Measurements from ENCODE around the gene PLA1A.
A peak's percentile ranks its signal among the peaks of the same experiment; 100 is the strongest.
"Not testable (repeated sequence)": the region's sequence is repeated elsewhere in the genome, so short reads cannot be mapped to it uniquely, and the experiment has no call there.

PLA1A gene

GRCh38 chr3:119551598-119551997 is 46.1 kb upstream of the PLA1A start:
- no peaks in the 10 kb centered on the region for H3K9me2 ChIP-seq (ENCODE audit: low read depth, low read length)
- H4K20me1 ChIP-seq (ENCODE audit: insufficient read depth, low read length): no peaks in the 10 kb centered on the region
- no peaks in the 10 kb centered on the region for H3K9me3 ChIP-seq (ENCODE audit: low read length)
- no peak for TF ChIP-seq CTCF (IDR thresholded peaks at IDR 0.05; ENCODE audit: low read length)
- H3K27me3 ChIP-seq (ENCODE audit: insufficient read depth, low read length): no peaks in the 10 kb centered on the region
- H2AFZ ChIP-seq (ENCODE audit: low read length): no peak overlapping the region
- H3K36me3 ChIP-seq (ENCODE audit: insufficient read depth, low read length): no peaks in the 10 kb centered on the region
- no peaks in the 10 kb centered on the region for H3K79me2 ChIP-seq (ENCODE audit: insufficient read depth, low read length)
- H3K4me1 ChIP-seq (ENCODE audit: insufficient read depth, low read length, severe bottlenecking): peaks cover 23% of the 10 kb centered on the region
- H3K27ac ChIP-seq (ENCODE audit: low read depth, low read length, poor library complexity, severe bottlenecking): no peak overlapping the region
- H3K4me2 ChIP-seq (ENCODE audit: low read length): no peak overlapping the region
- H3K9ac ChIP-seq (ENCODE audit: low read length): no peak overlapping the region
- H3F3A ChIP-seq (ENCODE audit: insufficient read depth, low read length): no peaks in the 10 kb centered on the region
- H3K4me3 ChIP-seq (ENCODE audit: low read depth, low read length, poor library complexity, severe bottlenecking): no peak overlapping the region

GRCh38 chr3:119552928-119553327 is 44.8 kb upstream of the PLA1A start:
- H3K9ac ChIP-seq (ENCODE audit: low read length); H3F3A ChIP-seq (ENCODE audit: insufficient read depth, low read length); H3K36me3 ChIP-seq (ENCODE audit: insufficient read depth, low read length); H3K4me2 ChIP-seq (ENCODE audit: low read length); H3K4me3 ChIP-seq (ENCODE audit: low read depth, low read length, poor library complexity, severe bottlenecking); H3K9me2 ChIP-seq (ENCODE audit: low read depth, low read length); H4K20me1 ChIP-seq (ENCODE audit: insufficient read depth, low read length); H3K27ac ChIP-seq (ENCODE audit: low read depth, low read length, poor library complexity, severe bottlenecking); H2AFZ ChIP-seq (ENCODE audit: low read length); H3K27me3 ChIP-seq (ENCODE audit: insufficient read depth, low read length); H3K9me3 ChIP-seq (ENCODE audit: low read length); H3K79me2 ChIP-seq (ENCODE audit: insufficient read depth, low read length): not testable (repeated sequence)
- H3K4me1 ChIP-seq (ENCODE audit: insufficient read depth, low read length, severe bottlenecking): peaks cover 28% of the 10 kb centered on the region

- no peaks in the 10 kb centered on the region for H3K27me3 ChIP-seq (ENCODE audit: insufficient read depth, low read length)
- no peak overlapping the region for H2AFZ ChIP-seq (ENCODE audit: low read length)
- H3K4me3 ChIP-seq (ENCODE audit: low read depth, low read length, poor library complexity, severe bottlenecking): no peak overlapping the region
- no peak overlapping the region for H3K4me2 ChIP-seq (ENCODE audit: low read length)
- no peaks in the 10 kb centered on the region for H3K79me2 ChIP-seq (ENCODE audit: insufficient read depth, low read length)
- H3F3A ChIP-seq (ENCODE audit: insufficient read depth, low read length): no peaks in the 10 kb centered on the region
- H3K9me2 ChIP-seq (ENCODE audit: low read depth, low read length): no peaks in the 10 kb centered on the region
- no peak overlapping the region for H3K27ac ChIP-seq (ENCODE audit: low read depth, low read length, poor library complexity, severe bottlenecking)
- H4K20me1 ChIP-seq (ENCODE audit: insufficient read depth, low read length): no peaks in the 10 kb centered on the region
- H3K9ac ChIP-seq (ENCODE audit: low read length): no peak overlapping the region
- TF ChIP-seq CTCF (IDR thresholded peaks at IDR 0.05; ENCODE audit: low read length) (no peak), EZH2 (IDR thresholded peaks at IDR 0.05; ENCODE audit: borderline replicate concordance, low read length) (no peak)
- H3K9me3 ChIP-seq (ENCODE audit: low read length): no peaks in the 10 kb centered on the region
- 0 out of 2 replicates have a peak, but pooled peaks cover 6% of the 10 kb centered on the region for H3K36me3 ChIP-seq (ENCODE audit: insufficient read depth, low read length)
- H3K4me1 ChIP-seq (ENCODE audit: insufficient read depth, low read length, severe bottlenecking): peaks cover 31% of the 10 kb centered on the region
These were observed 43.8 kb upstream of the PLA1A start for GRCh38 chr3:119553823-119554415.

- no peaks in the 10 kb centered on the region for H3K9me2 ChIP-seq (ENCODE audit: low read depth, low read length)
- no peaks in the 10 kb centered on the region for H4K20me1 ChIP-seq (ENCODE audit: insufficient read depth, low read length)
- 0 out of 2 replicates have a peak overlapping the region, but pooled peaks have one; percentile 9 for H3K4me2 ChIP-seq (ENCODE audit: low read length)
- no peak overlapping the region for H2AFZ ChIP-seq (ENCODE audit: low read length)
- no peaks in the 10 kb centered on the region for H3F3A ChIP-seq (ENCODE audit: insufficient read depth, low read length)
- H3K4me3 ChIP-seq (ENCODE audit: low read depth, low read length, poor library complexity, severe bottlenecking): no peak overlapping the region
- 0 out of 2 replicates have a peak, but pooled peaks cover 6% of the 10 kb centered on the region for H3K36me3 ChIP-seq (ENCODE audit: insufficient read depth, low read length)
- TF ChIP-seq EZH2 (IDR thresholded peaks at IDR 0.05; ENCODE audit: borderline replicate concordance, low read length) (no peak), CTCF (IDR thresholded peaks at IDR 0.05; ENCODE audit: low read length) (no peak)
- no peaks in the 10 kb centered on the region for H3K79me2 ChIP-seq (ENCODE audit: insufficient read depth, low read length)
- H3K9me3 ChIP-seq (ENCODE audit: low read length): no peaks in the 10 kb centered on the region
- H3K4me1 ChIP-seq (ENCODE audit: insufficient read depth, low read length, severe bottlenecking): peaks cover 37% of the 10 kb centered on the region
- no peaks in the 10 kb centered on the region for H3K27me3 ChIP-seq (ENCODE audit: insufficient read depth, low read length)
- H3K27ac ChIP-seq (ENCODE audit: low read depth, low read length, poor library complexity, severe bottlenecking): no peak overlapping the region
- no peak overlapping the region for H3K9ac ChIP-seq (ENCODE audit: low read length)
These were observed 42.4 kb upstream of the PLA1A start for GRCh38 chr3:119555309-119555735.
